MM.1S (cell line): ENCODE results near the gene PROC.

Experiments used
- DNase-seq: peaks from one replicate; pipeline ENCODE4 v3.0.0-alpha.2; 2015
- H2AFZ ChIP-seq: fragments of 300-600 bp; sonication (generic); 2 replicates; pipeline ENCODE4 v1.6.0; 2016; ENCODE audit warnings: antibody characterized with exemption, low read length
- H3F3A ChIP-seq: fragments of 300-600 bp; sonication (generic); 2 replicates; pipeline ENCODE4 v1.6.1; 2016; ENCODE audit warnings: mild to moderate bottlenecking, antibody characterized with exemption, low read length, moderate library complexity, mixed read lengths; ENCODE audit not compliant: insufficient read depth
- H3K27ac ChIP-seq: fragments of 300-600 bp; sonication (generic); 2 replicates; pipeline ENCODE4 v1.5.1; 2016; ENCODE audit warnings: mild to moderate bottlenecking, low read length
- H3K27me3 ChIP-seq: fragments of 300-600 bp; sonication (generic); replicated peaks from 2 replicates; pipeline ENCODE4 v1.6.0; 2016; ENCODE audit warnings: low read length; ENCODE audit not compliant: insufficient read depth
- H3K36me3 ChIP-seq: fragments of 300-600 bp; sonication (generic); replicated peaks from 2 replicates; pipeline ENCODE4 v1.6.1; 2016; ENCODE audit warnings: mild to moderate bottlenecking, low read length, mixed read lengths; ENCODE audit not compliant: insufficient read depth
- H3K4me1 ChIP-seq: fragments of 300-600 bp; sonication (generic); 2 replicates; pipeline ENCODE4 v1.6.1; 2016; ENCODE audit warnings: low read length, mixed read lengths
- H3K4me2 ChIP-seq: fragments of 300-600 bp; sonication (generic); 2 replicates; pipeline ENCODE4 v1.6.0; 2016; ENCODE audit warnings: low read depth, low read length
- H3K4me3 ChIP-seq: fragments of 300-600 bp; sonication (generic); 2 replicates; pipeline ENCODE4 v1.5.1; 2016; ENCODE audit warnings: low read length, mixed read lengths
- H3K79me2 ChIP-seq: fragments of 300-600 bp; sonication (generic); 2 replicates; pipeline ENCODE4 v1.6.1; 2016; ENCODE audit warnings: mixed run types, low read length, mixed read lengths
- H3K9ac ChIP-seq: fragments of 300-600 bp; sonication (generic); 2 replicates; pipeline ENCODE4 v1.6.1; 2016; ENCODE audit warnings: low read length, mixed read lengths
- H3K9me2 ChIP-seq: fragments of 300-600 bp; sonication (generic); replicated peaks from 2 replicates; pipeline ENCODE4 v1.6.1; 2016; ENCODE audit warnings: mild to moderate bottlenecking, low read length, mixed read lengths; ENCODE audit not compliant: insufficient read depth
- H3K9me3 ChIP-seq: fragments of 300-600 bp; sonication (generic); replicated peaks from 2 replicates; pipeline ENCODE4 v1.6.1; 2016; ENCODE audit warnings: mild to moderate bottlenecking, low read length, mixed read lengths; ENCODE audit not compliant: insufficient read depth
- H4K20me1 ChIP-seq: fragments of 300-600 bp; sonication (generic); 2 replicates; pipeline ENCODE4 v1.6.1; 2016; ENCODE audit warnings: mild to moderate bottlenecking, low read length, moderate library complexity, mixed read lengths; ENCODE audit not compliant: insufficient read depth
- CTCF ChIP-seq: fragments of 300-600 bp; sonication (generic); IDR thresholded peaks from 2 replicates; pipeline ENCODE4 v1.5.1; 2016; ENCODE audit warnings: antibody characterized with exemption, low read length, mixed read lengths
- EZH2 ChIP-seq: fragments of 300-600 bp; sonication (generic); optimal IDR thresholded peaks from 2 replicates; pipeline ENCODE3; 2017; ENCODE audit warnings: low read depth, mild to moderate bottlenecking, antibody characterized with exemption, low read length, mixed read lengths
- EZH2phosphoT487 ChIP-seq: fragments of 300-600 bp; sonication (generic); IDR thresholded peaks from 2 replicates; pipeline ENCODE4 v1.6.1; 2018; ENCODE audit warnings: antibody characterized with exemption, low read length

The PROC gene

GRCh38 chr2:127425540-127426490 lies 7.6 kb downstream of the PROC start:
- no peaks in the 10 kb centered on the region for H3F3A ChIP-seq
- H3K27ac ChIP-seq, result no peak overlapping the region
- H3K79me2 ChIP-seq, result no peaks in the 10 kb centered on the region
- DNase-seq, result no peak
- no peak overlapping the region for H3K4me2 ChIP-seq
- H4K20me1 ChIP-seq, result no peaks in the 10 kb centered on the region
- no peak overlapping the region for H2AFZ ChIP-seq
- H3K9ac ChIP-seq, result no peak overlapping the region
- no peaks in the 10 kb centered on the region for H3K4me1 ChIP-seq
- peaks cover 5% of the 10 kb centered on the region; the same call in 1 of the 2 replicates for H3K27me3 ChIP-seq
- TF ChIP-seq EZH2phosphoT487, result no peak
- H3K9me2 ChIP-seq, result no peaks in the 10 kb centered on the region
- no peaks in the 10 kb centered on the region for H3K36me3 ChIP-seq
- no peaks in the 10 kb centered on the region for H3K9me3 ChIP-seq
- no peak overlapping the region for H3K4me3 ChIP-seq

- peaks cover 5% of the 10 kb centered on the region; the same call in 1 of the 2 replicates for H3K27me3 ChIP-seq
- no peaks in the 10 kb centered on the region for H3K9me3 ChIP-seq
- no peak overlapping the region for H3K9ac ChIP-seq
- H3K4me2 ChIP-seq, result no peak overlapping the region
- TF ChIP-seq EZH2phosphoT487, result no peak
- TF ChIP-seq CTCF, result no peak
- no peak for TF ChIP-seq EZH2
- H2AFZ ChIP-seq, result no peak overlapping the region
- H3K36me3 ChIP-seq, result no peaks in the 10 kb centered on the region
- H3K9me2 ChIP-seq, result no peaks in the 10 kb centered on the region
- H3F3A ChIP-seq, result no peaks in the 10 kb centered on the region
- H3K4me1 ChIP-seq, result no peaks in the 10 kb centered on the region
- no peak overlapping the region for H3K27ac ChIP-seq
- H3K79me2 ChIP-seq, result no peaks in the 10 kb centered on the region
- H4K20me1 ChIP-seq, result no peaks in the 10 kb centered on the region
- no peak for DNase-seq
- H3K4me3 ChIP-seq, result no peak overlapping the region
Observed at GRCh38 chr2:127426501-127427354, 8.5 kb downstream of the PROC start.

GRCh38 chr2:127427376-127428056 lies 9.3 kb downstream of the PROC start:
- H3K79me2 ChIP-seq, result no peaks in the 10 kb centered on the region
- DNase-seq, result no peak
- no peak overlapping the region for H3K4me2 ChIP-seq
- H3F3A ChIP-seq, result no peaks in the 10 kb centered on the region
- no peak overlapping the region for H2AFZ ChIP-seq
- H3K9me2 ChIP-seq, result no peaks in the 10 kb centered on the region
- no peaks in the 10 kb centered on the region for H3K9me3 ChIP-seq
- no peaks in the 10 kb centered on the region for H4K20me1 ChIP-seq
- no peaks in the 10 kb centered on the region for H3K36me3 ChIP-seq
- TF ChIP-seq EZH2 (no peak), CTCF (no peak), EZH2phosphoT487 (no peak)
- H3K9ac ChIP-seq, result no peak overlapping the region
- no peaks in the 10 kb centered on the region for H3K4me1 ChIP-seq
- H3K27me3 ChIP-seq, result peaks cover 5% of the 10 kb centered on the region; the same call in 1 of the 2 replicates
- no peak overlapping the region for H3K4me3 ChIP-seq
- no peak overlapping the region for H3K27ac ChIP-seq
